Measurements from ENCODE around the gene FNDC3B.

Gene FNDC3B

DNA sequence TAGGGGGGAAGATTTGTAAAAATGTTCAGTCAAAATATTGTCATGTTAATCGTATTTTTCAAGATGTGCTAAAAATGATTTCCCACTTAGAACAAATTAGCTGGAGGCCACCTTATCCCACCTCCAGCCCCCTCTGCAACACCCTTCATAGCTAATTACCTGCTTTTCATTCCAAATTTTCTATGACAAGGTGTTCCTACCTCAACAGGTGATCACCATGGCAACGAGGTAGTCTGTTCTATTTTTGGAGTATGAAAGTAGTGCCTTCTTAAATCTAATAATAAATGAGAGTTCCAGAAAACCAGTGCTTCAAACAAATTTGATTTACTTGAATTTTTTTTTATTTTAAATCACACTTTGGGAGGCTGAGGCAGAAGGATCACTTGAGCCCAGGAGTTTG is 149.8 kb downstream of the FNDC3B start:
- Histone ChIP-seq H3K4me3 (ENCODE audit: low read length, poor library complexity, severe bottlenecking) (no peak overlapping the region), H3K4me1 (ENCODE audit: insufficient read depth, low read length, poor library complexity, severe bottlenecking) (peaks cover 4% of the 10 kb centered on the region), H3K4me2 (ENCODE audit: low read depth, low read length, poor library complexity, severe bottlenecking) (no peak overlapping the region), H3K9me3 (ENCODE audit: insufficient read depth, low read depth, low read length) (no peaks in the 10 kb centered on the region), H3K9me2 (replicated peaks; ENCODE audit: low read depth, low read length) (no peaks in the 10 kb centered on the region), H3K36me3 (ENCODE audit: insufficient read depth, low read length) (no peaks in the 10 kb centered on the region), H3K9ac (ENCODE audit: low read depth, low read length, poor library complexity, severe bottlenecking) (no peak overlapping the region), H3K27me3 (ENCODE audit: insufficient read depth, low read length, poor library complexity, severe bottlenecking) (no peaks in the 10 kb centered on the region), H2AFZ (ENCODE audit: low read length) (no peak overlapping the region), H4K20me1 (ENCODE audit: insufficient read depth, low read length, poor library complexity, severe bottlenecking) (no peaks in the 10 kb centered on the region), H3F3A (ENCODE audit: low read depth) (no peaks in the 10 kb centered on the region), H3K79me2 (ENCODE audit: insufficient read depth, low read length) (no peaks in the 10 kb centered on the region)
- no peak for TF ChIP-seq EZH2phosphoT487 (IDR thresholded peaks at IDR 0.05; ENCODE audit: borderline replicate concordance)

DNA sequence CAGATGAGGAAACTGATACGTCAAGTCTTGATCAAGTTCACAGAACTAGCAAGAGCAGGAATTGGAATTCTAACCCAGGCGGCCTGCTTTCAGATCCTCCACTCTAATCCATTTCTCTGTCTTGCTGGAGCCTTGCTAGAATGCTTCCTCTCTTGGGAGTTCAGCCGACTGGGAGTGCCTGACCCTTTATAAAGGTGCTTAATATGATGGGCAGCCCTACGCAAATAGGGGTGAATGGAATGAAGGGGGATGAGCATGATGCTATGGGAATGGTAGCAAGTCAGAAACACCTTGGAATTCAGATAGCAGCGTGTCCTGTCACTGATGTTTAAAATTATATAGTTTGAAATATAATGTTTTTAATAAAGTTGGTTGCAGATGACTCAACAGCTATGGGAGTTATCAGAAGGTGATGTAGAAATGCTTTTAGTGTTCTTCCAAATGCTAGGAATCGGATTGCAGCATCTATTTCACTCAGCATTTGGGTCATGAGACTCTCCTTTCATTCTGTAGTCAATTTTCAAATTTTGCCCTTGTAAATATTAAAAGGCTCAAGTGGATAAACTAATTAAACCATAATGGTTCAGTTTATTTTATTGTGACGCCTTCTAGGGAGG is 150.7 kb downstream of the FNDC3B start:
- TF ChIP-seq, protein P1, sequence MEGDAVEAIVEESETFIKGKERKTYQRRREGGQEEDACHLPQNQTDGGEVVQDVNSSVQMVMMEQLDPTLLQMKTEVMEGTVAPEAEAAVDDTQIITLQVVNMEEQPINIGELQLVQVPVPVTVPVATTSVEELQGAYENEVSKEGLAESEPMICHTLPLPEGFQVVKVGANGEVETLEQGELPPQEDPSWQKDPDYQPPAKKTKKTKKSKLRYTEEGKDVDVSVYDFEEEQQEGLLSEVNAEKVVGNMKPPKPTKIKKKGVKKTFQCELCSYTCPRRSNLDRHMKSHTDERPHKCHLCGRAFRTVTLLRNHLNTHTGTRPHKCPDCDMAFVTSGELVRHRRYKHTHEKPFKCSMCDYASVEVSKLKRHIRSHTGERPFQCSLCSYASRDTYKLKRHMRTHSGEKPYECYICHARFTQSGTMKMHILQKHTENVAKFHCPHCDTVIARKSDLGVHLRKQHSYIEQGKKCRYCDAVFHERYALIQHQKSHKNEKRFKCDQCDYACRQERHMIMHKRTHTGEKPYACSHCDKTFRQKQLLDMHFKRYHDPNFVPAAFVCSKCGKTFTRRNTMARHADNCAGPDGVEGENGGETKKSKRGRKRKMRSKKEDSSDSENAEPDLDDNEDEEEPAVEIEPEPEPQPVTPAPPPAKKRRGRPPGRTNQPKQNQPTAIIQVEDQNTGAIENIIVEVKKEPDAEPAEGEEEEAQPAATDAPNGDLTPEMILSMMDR (conservative IDR thresholded peaks at IDR 0.05; ENCODE audit: low read length), result no peak
- TF ChIP-seq EZH2phosphoT487 (IDR thresholded peaks at IDR 0.05; ENCODE audit: borderline replicate concordance), result no peak
- no peaks in the 10 kb centered on the region for H3K9me3 ChIP-seq (ENCODE audit: insufficient read depth, low read depth, low read length)
- H3K27me3 ChIP-seq (ENCODE audit: insufficient read depth, low read length, poor library complexity, severe bottlenecking), result no peaks in the 10 kb centered on the region
- no peaks in the 10 kb centered on the region for H3K9me2 ChIP-seq (replicated peaks; ENCODE audit: low read depth, low read length)
- no peak overlapping the region for H2AFZ ChIP-seq (ENCODE audit: low read length)
- no peak overlapping the region for H3K9ac ChIP-seq (ENCODE audit: low read depth, low read length, poor library complexity, severe bottlenecking)
- H4K20me1 ChIP-seq (ENCODE audit: insufficient read depth, low read length, poor library complexity, severe bottlenecking), result no peaks in the 10 kb centered on the region
- H3F3A ChIP-seq (ENCODE audit: low read depth), result no peaks in the 10 kb centered on the region
- no peak overlapping the region for H3K4me2 ChIP-seq (ENCODE audit: low read depth, low read length, poor library complexity, severe bottlenecking)
- H3K36me3 ChIP-seq (ENCODE audit: insufficient read depth, low read length), result no peaks in the 10 kb centered on the region
- no peak overlapping the region for H3K4me3 ChIP-seq (ENCODE audit: low read length, poor library complexity, severe bottlenecking)
- no peaks in the 10 kb centered on the region for H3K79me2 ChIP-seq (ENCODE audit: insufficient read depth, low read length)
- peaks cover 4% of the 10 kb centered on the region for H3K4me1 ChIP-seq (ENCODE audit: insufficient read depth, low read length, poor library complexity, severe bottlenecking)

DNA sequence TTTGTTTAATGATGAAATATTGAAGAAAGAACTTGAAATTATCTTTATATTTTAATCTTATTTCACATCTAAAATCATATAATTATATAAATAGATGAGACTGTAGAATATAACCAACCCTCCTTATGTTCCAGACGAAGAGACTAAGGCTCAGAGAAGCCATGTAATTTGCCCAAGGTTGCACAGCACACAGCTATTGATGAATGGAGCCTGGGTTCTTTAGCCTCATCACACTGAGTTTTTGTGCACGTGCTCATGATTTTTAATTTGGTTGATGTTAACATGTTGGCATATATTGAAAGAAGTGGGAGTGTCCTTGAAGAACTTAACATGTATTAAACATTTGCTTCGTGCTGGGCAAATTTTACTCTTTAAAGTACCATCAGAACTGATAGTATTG is 151.6 kb downstream of the FNDC3B start:
- no peaks in the 10 kb centered on the region for H3K36me3 ChIP-seq (ENCODE audit: insufficient read depth, low read length)
- no peak overlapping the region for H3K9ac ChIP-seq (ENCODE audit: low read depth, low read length, poor library complexity, severe bottlenecking)
- H3K4me1 ChIP-seq (ENCODE audit: insufficient read depth, low read length, poor library complexity, severe bottlenecking), result peaks cover 4% of the 10 kb centered on the region
- H3K9me3 ChIP-seq (ENCODE audit: insufficient read depth, low read depth, low read length), result no peaks in the 10 kb centered on the region
- no peak overlapping the region for H3K4me2 ChIP-seq (ENCODE audit: low read depth, low read length, poor library complexity, severe bottlenecking)
- no peaks in the 10 kb centered on the region for H3K27me3 ChIP-seq (ENCODE audit: insufficient read depth, low read length, poor library complexity, severe bottlenecking)
- TF ChIP-seq EZH2phosphoT487 (IDR thresholded peaks at IDR 0.05; ENCODE audit: borderline replicate concordance), result no peak
- TF ChIP-seq, protein P1 (conservative IDR thresholded peaks at IDR 0.05; ENCODE audit: low read length), result no peak
- H4K20me1 ChIP-seq (ENCODE audit: insufficient read depth, low read length, poor library complexity, severe bottlenecking), result no peaks in the 10 kb centered on the region
- H3F3A ChIP-seq (ENCODE audit: low read depth), result no peaks in the 10 kb centered on the region
- H2AFZ ChIP-seq (ENCODE audit: low read length), result no peak overlapping the region
- no peaks in the 10 kb centered on the region for H3K9me2 ChIP-seq (replicated peaks; ENCODE audit: low read depth, low read length)
- H3K79me2 ChIP-seq (ENCODE audit: insufficient read depth, low read length), result no peaks in the 10 kb centered on the region
- H3K4me3 ChIP-seq (ENCODE audit: low read length, poor library complexity, severe bottlenecking), result no peak overlapping the region

DNA sequence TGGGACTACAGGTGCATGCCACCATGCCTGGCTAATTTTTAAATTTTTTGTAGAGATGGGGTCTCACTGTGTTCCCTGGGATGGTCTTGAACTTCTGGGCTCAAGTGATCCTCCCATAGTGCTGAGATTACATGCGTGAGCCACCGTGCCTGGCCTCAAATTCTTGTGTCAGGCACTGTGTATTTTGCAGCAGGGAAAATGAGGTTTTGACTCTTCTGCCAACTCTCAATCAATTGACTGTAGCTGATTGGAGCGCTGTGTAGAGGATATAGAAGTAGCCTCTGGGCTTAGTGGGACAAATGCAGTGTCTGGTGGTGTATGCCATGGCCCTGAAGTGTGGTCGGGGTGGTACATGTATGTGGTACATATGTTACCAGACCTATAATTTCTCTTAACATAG is 152.3 kb downstream of the FNDC3B start:
- H3K36me3 ChIP-seq (ENCODE audit: insufficient read depth, low read length), result no peaks in the 10 kb centered on the region
- no peaks in the 10 kb centered on the region for H3K9me2 ChIP-seq (replicated peaks; ENCODE audit: low read depth, low read length)
- H3K27me3 ChIP-seq (ENCODE audit: insufficient read depth, low read length, poor library complexity, severe bottlenecking), result no peaks in the 10 kb centered on the region
- H3K4me2 ChIP-seq (ENCODE audit: low read depth, low read length, poor library complexity, severe bottlenecking), result no peak overlapping the region
- no peak overlapping the region for H3K4me3 ChIP-seq (ENCODE audit: low read length, poor library complexity, severe bottlenecking)
- no peaks in the 10 kb centered on the region for H3F3A ChIP-seq (ENCODE audit: low read depth)
- no peaks in the 10 kb centered on the region for H3K79me2 ChIP-seq (ENCODE audit: insufficient read depth, low read length)
- peaks cover 4% of the 10 kb centered on the region for H3K4me1 ChIP-seq (ENCODE audit: insufficient read depth, low read length, poor library complexity, severe bottlenecking)
- no peak overlapping the region for H3K9ac ChIP-seq (ENCODE audit: low read depth, low read length, poor library complexity, severe bottlenecking)
- H3K9me3 ChIP-seq (ENCODE audit: insufficient read depth, low read depth, low read length), result no peaks in the 10 kb centered on the region
- no peaks in the 10 kb centered on the region for H4K20me1 ChIP-seq (ENCODE audit: insufficient read depth, low read length, poor library complexity, severe bottlenecking)
- H2AFZ ChIP-seq (ENCODE audit: low read length), result no peak overlapping the region
- TF ChIP-seq, protein P1 (conservative IDR thresholded peaks at IDR 0.05; ENCODE audit: low read length), result no peak
- TF ChIP-seq EZH2phosphoT487 (IDR thresholded peaks at IDR 0.05; ENCODE audit: borderline replicate concordance), result no peak

Data from Loucy (cell line).